B cell (primary cell): Measurements from ENCODE around the gene PARVA. TPM values are rescaled to one million over a fixed set of nuclear protein-coding genes. Genes with fewer than 3 reads are reported as not detected.

Source experiments
- ATAC-seq: fragments of 200-7000 bp; cut with Tn5 transposase; one replicate; pipeline ENCODE4 v1.10.0; 2021; ENCODE audit warnings: low read depth, mild to moderate bottlenecking, moderate number of reproducible peaks, moderate library complexity
- CTCF ChIA-PET: fragments of 350-600 bp; sonication (Branson Sonifier 250); formaldehyde crosslinking; loops from one replicate; lab custom pipeline; 2021; ENCODE audit warnings: antibody characterized with exemption, inconsistent platforms; lab: Charles Lee
- POLR2A ChIA-PET: fragments of 350-600 bp; sonication (Branson Sonifier 250); formaldehyde crosslinking; loops from one replicate; lab custom pipeline; 2021; ENCODE audit warnings: antibody characterized with exemption; lab: Charles Lee
- DNase-seq: peaks from one replicate; pipeline ENCODE4 v3.0.0; 2013
- H2AFZ ChIP-seq: 2 replicates; pipeline ENCODE4 v1.6.1; 2012; ENCODE audit warnings: mild to moderate bottlenecking, low read depth, low read length; ENCODE audit not compliant: insufficient read depth, poor library complexity, severe bottlenecking
- H3K27ac ChIP-seq, 2 donors: 1 replicate in 1 of 2; 2 replicates in 1 of 2; pipeline ENCODE4 v1.5.1; 2012 to 2013; ENCODE audit warnings: low read length in 2 of 2, mild to moderate bottlenecking in 2 of 2, moderate library complexity in 1 of 2
- H3K27me3 ChIP-seq, 4 experiments: fragments of 200-600 bp in 1 of 4; sonication (generic) in 1 of 4; replicated peaks in 1 of 4; 1 replicate in 2 of 4; 2 replicates in 2 of 4; pipeline versions ENCODE4 v1.6.1 to v1.7.0; 2013 to 2016; ENCODE audit warnings: low read length in 3 of 4, mild to moderate bottlenecking in 2 of 4, mixed read lengths in 1 of 4, moderate library complexity in 1 of 4; ENCODE audit not compliant: insufficient read depth in 4 of 4, control insufficient read depth in 3 of 4; ENCODE audit errors: control extremely low read depth in 1 of 4
- H3K36me3 ChIP-seq, 2 experiments: replicated peaks in 1 of 2; 1 replicate in 1 of 2; 2 replicates in 1 of 2; pipeline versions ENCODE4 v1.6.1 to v1.7.1; 2013; ENCODE audit warnings: low read length in 1 of 2; ENCODE audit not compliant: insufficient read depth in 2 of 2, control insufficient read depth in 1 of 2; ENCODE audit errors: control extremely low read depth in 1 of 2, extremely low read depth in 1 of 2
- H3K4me1 ChIP-seq, 2 donors: fragments of 200-600 bp in 1 of 2; sonication (generic) in 1 of 2; 1 replicate in 1 of 2; 2 replicates in 1 of 2; pipeline versions ENCODE4 v1.5.1 to v1.6.1; 2013 to 2017; ENCODE audit warnings: low read length in 2 of 2; ENCODE audit not compliant: control insufficient read depth in 2 of 2, insufficient read depth in 2 of 2
- H3K4me2 ChIP-seq: replicated peaks from 2 replicates; pipeline ENCODE3; 2012; ENCODE audit warnings: mild to moderate bottlenecking, low read depth, low read length; ENCODE audit not compliant: poor library complexity, severe bottlenecking
- H3K4me3 ChIP-seq, 5 experiments: fragments of 200-600 bp in 1 of 5; sonication (generic) in 1 of 5; 1 replicate in 3 of 5; 2 replicates in 2 of 5; pipeline versions ENCODE4 v1.5.1 to v1.7.0; 2011 to 2016; ENCODE audit warnings: low read length in 4 of 5, mild to moderate bottlenecking in 4 of 5, low read depth in 2 of 5, control low read depth in 1 of 5, moderate library complexity in 1 of 5; ENCODE audit not compliant: insufficient read depth in 1 of 5; ENCODE audit errors: control extremely low read depth in 1 of 5, extremely low read depth in 1 of 5
- H3K79me2 ChIP-seq: fragments of 200-600 bp; sonication (generic); one replicate; pipeline ENCODE4 v1.6.0; 2016; ENCODE audit warnings: low read length; ENCODE audit not compliant: control insufficient read depth, insufficient read depth
- H3K9ac ChIP-seq: fragments of 200-600 bp; sonication (generic); 2 replicates; pipeline ENCODE4 v1.6.1; 2017; ENCODE audit warnings: mild to moderate bottlenecking, low read length, moderate library complexity
- H3K9me3 ChIP-seq, 3 donors: one replicate each; pipeline versions ENCODE4 v1.6.1 to v1.7.1; 2013; ENCODE audit warnings: low read length in 2 of 3; ENCODE audit not compliant: control insufficient read depth in 2 of 3, insufficient read depth in 1 of 3; ENCODE audit errors: control extremely low read depth in 1 of 3
- H4K20me1 ChIP-seq: 2 replicates; pipeline ENCODE4 v1.6.0; 2012; ENCODE audit warnings: mild to moderate bottlenecking, low read length; ENCODE audit not compliant: insufficient read depth, control insufficient read depth, poor library complexity, severe bottlenecking
- H3K27ac Mint-ChIP-seq: one replicate; pipeline ENCODE4 v1.8.0; 2021; ENCODE audit warnings: mixed read lengths
- H3K27me3 Mint-ChIP-seq: one replicate; pipeline ENCODE4 v1.8.0; 2021; ENCODE audit warnings: mixed read lengths
- H3K4me1 Mint-ChIP-seq: one replicate; pipeline ENCODE4 v1.8.0; 2021; ENCODE audit warnings: mixed read lengths
- H3K4me3 Mint-ChIP-seq: one replicate; pipeline ENCODE4 v1.8.0; 2021; ENCODE audit warnings: mixed read lengths
- H3K9me3 Mint-ChIP-seq: one replicate; pipeline ENCODE4 v1.8.0; 2022; ENCODE audit warnings: mixed read lengths; ENCODE audit not compliant: insufficient read depth
- EZH2 ChIP-seq: IDR thresholded peaks from 2 replicates; pipeline ENCODE4 v1.6.1; 2012; ENCODE audit warnings: borderline replicate concordance, low read depth, mild to moderate bottlenecking, moderate library complexity, low read length; ENCODE audit not compliant: insufficient read depth, poor library complexity, severe bottlenecking
- WGBS: methylation state at CpG from one replicate; pipeline ENCODE4 v1.1.5; 2013; ENCODE audit warnings: missing lambda C conversion rate; ENCODE audit not compliant: insufficient coverage; 5-methylcytosine and 5-hydroxymethylcytosine counted together
- intact Hi-C: fragments of 100-400 bp; cut with micrococcal nuclease; formaldehyde crosslinking; loops from one replicate; pipeline ENCODE4 v1.10.0; 2022
- polyA plus RNA-seq: library from polyadenylated mRNA; depleted of rRNA; stranded (reverse); fragments of >200 nt; gene quantifications from 2 replicates; pipeline ENCODE4 v1.2.3, GENCODE V29; 2012
- total RNA-seq, 2 donors: library from RNA; stranded (reverse); fragments of 120-200 nt in 1 of 2; gene quantifications; 1 replicate in 1 of 2; 2 replicates in 1 of 2; pipeline versions ENCODE4 v1.2.3 to v1.2.4, GENCODE V29; 2013 to 2022
- TF ChIP-seq, protein P1 (sequence below): fragments of 200-600 bp; IDR thresholded peaks from one replicate; pipeline ENCODE4 v1.8.0; 2022; ENCODE audit warnings: antibody characterized with exemption, mild to moderate bottlenecking

PARVA gene
- total and polyA plus RNA-seq, 2 donors (not counting 1 experiment from before 2014, with no cell fraction given), result not detected

DNA sequence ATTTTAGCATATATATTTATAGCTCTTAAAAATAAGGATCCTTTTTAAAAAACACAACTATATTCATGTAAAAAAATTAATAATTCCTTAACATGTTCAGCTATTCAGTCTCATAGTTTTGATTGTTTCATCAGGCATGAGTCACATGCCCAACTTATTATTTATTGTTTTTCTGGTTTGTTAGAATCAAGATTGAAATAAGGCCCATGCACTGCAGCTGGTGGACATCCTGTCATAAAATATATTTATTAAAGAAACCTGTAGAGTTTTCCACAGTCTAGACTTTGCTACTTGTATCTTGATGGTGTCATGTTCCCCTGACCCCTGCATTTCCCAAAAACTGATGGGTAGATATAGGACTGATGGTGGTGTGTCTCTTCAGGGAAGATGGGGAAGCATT lies 77.4 kb downstream of the PARVA start:
- ChIA-PET CTCF (no interaction called here), POLR2A (no interaction called here)
- Histone ChIP-seq H3K27me3 (no peaks in the 10 kb centered on the region), H3K27ac (no peak overlapping the region), H4K20me1 (no peaks in the 10 kb centered on the region), H3K9ac (no peak overlapping the region), H2AFZ (no peak overlapping the region), H3K4me1 (no peaks in the 10 kb centered on the region), H3K4me2 (no peak overlapping the region), H3K4me3 (no peak overlapping the region), H3K9me3 (no peaks in the 10 kb centered on the region), H3K79me2 (no peaks in the 10 kb centered on the region), H3K36me3 (no peaks in the 10 kb centered on the region)
- no peak for ATAC-seq
- Mint-ChIP-seq H3K27me3 (peaks cover 8% of the 10 kb centered on the region), H3K27ac (no peak overlapping the region), H3K9me3 (no peaks in the 10 kb centered on the region), H3K4me3 (no peak overlapping the region), H3K4me1 (no peaks in the 10 kb centered on the region)
- intact Hi-C loops, result no loop called here
- no peak for TF ChIP-seq EZH2
- TF ChIP-seq, protein P1, sequence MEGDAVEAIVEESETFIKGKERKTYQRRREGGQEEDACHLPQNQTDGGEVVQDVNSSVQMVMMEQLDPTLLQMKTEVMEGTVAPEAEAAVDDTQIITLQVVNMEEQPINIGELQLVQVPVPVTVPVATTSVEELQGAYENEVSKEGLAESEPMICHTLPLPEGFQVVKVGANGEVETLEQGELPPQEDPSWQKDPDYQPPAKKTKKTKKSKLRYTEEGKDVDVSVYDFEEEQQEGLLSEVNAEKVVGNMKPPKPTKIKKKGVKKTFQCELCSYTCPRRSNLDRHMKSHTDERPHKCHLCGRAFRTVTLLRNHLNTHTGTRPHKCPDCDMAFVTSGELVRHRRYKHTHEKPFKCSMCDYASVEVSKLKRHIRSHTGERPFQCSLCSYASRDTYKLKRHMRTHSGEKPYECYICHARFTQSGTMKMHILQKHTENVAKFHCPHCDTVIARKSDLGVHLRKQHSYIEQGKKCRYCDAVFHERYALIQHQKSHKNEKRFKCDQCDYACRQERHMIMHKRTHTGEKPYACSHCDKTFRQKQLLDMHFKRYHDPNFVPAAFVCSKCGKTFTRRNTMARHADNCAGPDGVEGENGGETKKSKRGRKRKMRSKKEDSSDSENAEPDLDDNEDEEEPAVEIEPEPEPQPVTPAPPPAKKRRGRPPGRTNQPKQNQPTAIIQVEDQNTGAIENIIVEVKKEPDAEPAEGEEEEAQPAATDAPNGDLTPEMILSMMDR, result no peak
- DNase-seq, result no peak

DNA sequence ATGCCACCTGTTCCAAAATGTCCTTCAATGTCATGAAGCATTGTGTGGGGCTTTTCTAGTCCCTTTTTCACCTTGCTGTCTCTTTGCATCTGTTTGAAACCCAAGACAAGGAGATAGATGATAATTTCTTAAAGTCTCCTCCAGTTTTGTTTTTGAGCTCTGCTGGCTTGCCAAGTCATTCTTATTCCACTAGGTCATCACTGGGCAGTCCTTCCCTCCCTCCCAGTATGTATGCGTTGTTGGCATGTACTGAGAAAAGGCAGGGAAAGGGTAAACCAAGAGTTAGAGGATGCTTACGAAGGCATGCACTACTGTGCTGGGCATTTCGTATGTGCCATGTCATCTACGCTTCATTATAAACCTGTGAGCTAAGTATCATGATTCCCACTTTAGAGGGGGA lies 78.6 kb downstream of the PARVA start:
- Histone ChIP-seq H3K9ac (no peak overlapping the region), H3K27me3 (no peaks in the 10 kb centered on the region), H3K4me2 (no peak overlapping the region), H3K36me3 (no peaks in the 10 kb centered on the region), H3K9me3 (no peaks in the 10 kb centered on the region), H3K79me2 (no peaks in the 10 kb centered on the region), H2AFZ (no peak overlapping the region), H3K4me1 (no peaks in the 10 kb centered on the region), H4K20me1 (no peaks in the 10 kb centered on the region), H3K27ac (no peak overlapping the region), H3K4me3 (no peak overlapping the region)
- ATAC-seq (no peak), DNase-seq (no peak)
- H3K4me3 Mint-ChIP-seq, result no peak overlapping the region
- WGBS, result 94% methylated on average over 3 of the region's 4 CpGs
- peaks cover 8% of the 10 kb centered on the region for H3K27me3 Mint-ChIP-seq
- no peak overlapping the region for H3K27ac Mint-ChIP-seq
- ChIA-PET POLR2A (no interaction called here), CTCF (no interaction called here)
- H3K4me1 Mint-ChIP-seq, result no peaks in the 10 kb centered on the region
- no peak for TF ChIP-seq EZH2
- TF ChIP-seq, protein P1, result no peak
- no peaks in the 10 kb centered on the region for H3K9me3 Mint-ChIP-seq
- intact Hi-C loops, result no loop called here
